K562 (cell line): ENCODE measurements around the gene HTR3B. TPM values are rescaled to one million over a fixed set of nuclear protein-coding genes. Genes with fewer than 3 reads are reported as not detected.

Experiments
- MECOM ChIP-seq: fragments of 250-450 bp; sonication (Bioruptor Pico); IDR thresholded peaks from 2 replicates; pipeline ENCODE4 v1.8.0; 2022; ENCODE audit warnings: inconsistent platforms
- SP2 ChIP-seq: IDR thresholded peaks from 2 replicates; pipeline ENCODE4 v1.6.1; 2011; ENCODE audit warnings: mild to moderate bottlenecking, low read depth, low read length, moderate library complexity; ENCODE audit not compliant: poor library complexity, severe bottlenecking; ENCODE audit errors: extremely low read depth
- SPI1 ChIP-seq: IDR thresholded peaks from 2 replicates; pipeline ENCODE4 v1.6.1; 2011; ENCODE audit warnings: low read depth, low read length, control low read depth, borderline replicate concordance
- ZNF3 ChIP-seq: fragments of 250-450 bp; sonication (Bioruptor Pico); IDR thresholded peaks from 2 replicates; pipeline ENCODE4 v1.5.0; 2021; ENCODE audit warnings: mild to moderate bottlenecking, moderate library complexity
- polyA plus RNA-seq, 8 experiments: library from polyadenylated mRNA; depleted of rRNA in 4 of 8; stranded (reverse) in 5 of 8; unstranded in 3 of 8; fragments of >200 nt; fragmentation: Nextera tagmentation in 2 of 8; fragmentation: Illumina TruSeq in 1 of 8; extraction: Ambion mirVana in 2 of 8; extraction: Trizol in 1 of 8; gene quantifications; 2 replicates each; pipeline versions ENCODE4 v1.2.1 to v1.2.3, GENCODE V29; 2011 to 2014; ENCODE audit warnings: inconsistent platforms in 1 of 8, missing spikeins in 1 of 8
- small RNA-seq: library from RNA; depleted of rRNA; stranded (forward); fragments of <200 nt; gene quantifications from one replicate; pipeline ENCODE3, GENCODE V24; 2014
- total RNA-seq, 7 experiments: library from RNA; depleted of rRNA in 6 of 7; stranded (reverse); fragments of >200 nt in 6 of 7; fragmentation: Illumina TruSeq in 2 of 7; extraction: Trizol in 2 of 7; gene quantifications; 2 replicates each; pipeline versions ENCODE4 v1.2.1 to v1.2.3, GENCODE V29; 2011 to 2021; ENCODE audit warnings: low replicate concordance in 1 of 7
- TF ChIP-seq, protein P1 (sequence below): fragments of 250-450 bp; sonication (Bioruptor Pico); IDR thresholded peaks from 2 replicates; pipeline ENCODE4 v1.4.0; 2020; ENCODE audit warnings: mild to moderate bottlenecking
- TF ChIP-seq, protein P2 (sequence below), 2 experiments: fragments of 450-650 bp in 1 of 2; IDR thresholded peaks; 2 replicates each; pipeline ENCODE4 v1.6.1; 2011 to 2017; ENCODE audit warnings: low read depth in 2 of 2, antibody characterized with exemption in 1 of 2, borderline replicate concordance in 1 of 2, low read length in 1 of 2, mild to moderate bottlenecking in 1 of 2, mixed read lengths in 1 of 2; ENCODE audit not compliant: control insufficient read depth in 1 of 2
- TF ChIP-seq, protein P3 (sequence below): fragments of 450-650 bp; IDR thresholded peaks from 2 replicates; pipeline ENCODE4 v1.6.1; 2016; ENCODE audit warnings: low read depth, mild to moderate bottlenecking, moderate library complexity
- TF ChIP-seq, protein P4 (sequence below): sonication (generic); formaldehyde crosslinking; IDR thresholded peaks from 2 replicates; pipeline ENCODE4 v1.8.1; 2023; ENCODE audit warnings: mild to moderate bottlenecking, missing genetic modification reagents

HTR3B gene
- total and polyA plus RNA-seq, 9 of the 15 experiments (the other 6 are each of a cell fraction or from before 2014, with no cell fraction given), result not detected

DNA sequence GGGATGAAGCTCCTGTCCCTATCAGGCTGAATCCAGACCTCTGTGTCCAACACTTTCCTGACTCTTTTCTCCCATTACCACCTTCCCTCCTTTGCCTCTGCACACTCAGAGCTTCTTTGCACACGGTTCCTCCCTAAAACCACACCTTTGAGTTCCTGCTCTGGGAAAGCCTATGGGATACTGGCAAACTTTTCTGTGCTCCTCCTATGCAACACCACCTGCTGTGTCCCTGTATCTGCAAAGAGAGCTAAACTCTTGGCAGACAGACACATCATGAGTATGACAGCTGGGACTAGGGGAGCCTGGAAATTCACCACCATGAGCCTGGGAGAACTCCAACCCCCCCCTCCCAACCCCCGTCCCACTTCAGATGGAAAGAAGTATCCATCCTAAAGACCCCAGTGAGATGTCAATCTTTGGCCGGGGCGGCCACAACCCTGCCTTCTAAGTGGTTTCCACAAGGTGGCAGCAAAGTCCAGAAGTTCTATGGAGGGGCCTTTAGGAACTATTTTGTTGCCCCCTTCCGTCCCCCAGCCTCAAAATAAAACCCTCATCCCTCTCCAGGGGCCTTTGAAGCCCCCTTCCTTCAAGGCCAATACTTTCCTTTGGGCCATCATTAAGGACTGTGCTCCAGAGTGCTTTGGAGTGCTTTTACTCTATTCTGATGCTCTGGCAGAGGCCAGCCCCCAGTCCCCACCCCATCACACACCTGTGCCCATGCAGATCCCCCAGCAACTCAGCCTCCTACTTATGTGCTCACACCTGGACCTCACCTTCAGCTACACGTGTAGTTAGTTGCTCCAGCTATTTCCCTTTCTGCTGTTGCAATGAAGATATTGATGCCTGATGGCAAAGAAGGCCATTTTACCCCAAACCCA is 89.7 kb downstream of the HTR3B start (continued):
- TF ChIP-seq SPI1 (no peak), ZNF3 (no peak), MECOM (CRISPR knock-in tag) (no peak), SP2 (no peak)
- TF ChIP-seq, protein P1, sequence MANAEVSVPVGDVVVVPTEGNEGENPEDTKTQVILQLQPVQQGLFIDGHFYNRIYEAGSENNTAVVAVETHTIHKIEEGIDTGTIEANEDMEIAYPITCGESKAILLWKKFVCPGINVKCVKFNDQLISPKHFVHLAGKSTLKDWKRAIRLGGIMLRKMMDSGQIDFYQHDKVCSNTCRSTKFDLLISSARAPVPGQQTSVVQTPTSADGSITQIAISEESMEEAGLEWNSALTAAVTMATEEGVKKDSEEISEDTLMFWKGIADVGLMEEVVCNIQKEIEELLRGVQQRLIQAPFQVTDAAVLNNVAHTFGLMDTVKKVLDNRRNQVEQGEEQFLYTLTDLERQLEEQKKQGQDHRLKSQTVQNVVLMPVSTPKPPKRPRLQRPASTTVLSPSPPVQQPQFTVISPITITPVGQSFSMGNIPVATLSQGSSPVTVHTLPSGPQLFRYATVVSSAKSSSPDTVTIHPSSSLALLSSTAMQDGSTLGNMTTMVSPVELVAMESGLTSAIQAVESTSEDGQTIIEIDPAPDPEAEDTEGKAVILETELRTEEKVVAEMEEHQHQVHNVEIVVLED (CRISPR knock-in tag), result no peak
- TF ChIP-seq, protein P2, sequence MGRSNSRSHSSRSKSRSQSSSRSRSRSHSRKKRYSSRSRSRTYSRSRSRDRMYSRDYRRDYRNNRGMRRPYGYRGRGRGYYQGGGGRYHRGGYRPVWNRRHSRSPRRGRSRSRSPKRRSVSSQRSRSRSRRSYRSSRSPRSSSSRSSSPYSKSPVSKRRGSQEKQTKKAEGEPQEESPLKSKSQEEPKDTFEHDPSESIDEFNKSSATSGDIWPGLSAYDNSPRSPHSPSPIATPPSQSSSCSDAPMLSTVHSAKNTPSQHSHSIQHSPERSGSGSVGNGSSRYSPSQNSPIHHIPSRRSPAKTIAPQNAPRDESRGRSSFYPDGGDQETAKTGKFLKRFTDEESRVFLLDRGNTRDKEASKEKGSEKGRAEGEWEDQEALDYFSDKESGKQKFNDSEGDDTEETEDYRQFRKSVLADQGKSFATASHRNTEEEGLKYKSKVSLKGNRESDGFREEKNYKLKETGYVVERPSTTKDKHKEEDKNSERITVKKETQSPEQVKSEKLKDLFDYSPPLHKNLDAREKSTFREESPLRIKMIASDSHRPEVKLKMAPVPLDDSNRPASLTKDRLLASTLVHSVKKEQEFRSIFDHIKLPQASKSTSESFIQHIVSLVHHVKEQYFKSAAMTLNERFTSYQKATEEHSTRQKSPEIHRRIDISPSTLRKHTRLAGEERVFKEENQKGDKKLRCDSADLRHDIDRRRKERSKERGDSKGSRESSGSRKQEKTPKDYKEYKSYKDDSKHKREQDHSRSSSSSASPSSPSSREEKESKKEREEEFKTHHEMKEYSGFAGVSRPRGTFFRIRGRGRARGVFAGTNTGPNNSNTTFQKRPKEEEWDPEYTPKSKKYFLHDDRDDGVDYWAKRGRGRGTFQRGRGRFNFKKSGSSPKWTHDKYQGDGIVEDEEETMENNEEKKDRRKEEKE (IDR thresholded peaks at IDR 0.05; ENCODE audit: borderline replicate concordance in 1 of 2, control insufficient read depth in 1 of 2, low read depth in 2 of 2, low read length in 1 of 2), result no peak
- TF ChIP-seq, protein P3, sequence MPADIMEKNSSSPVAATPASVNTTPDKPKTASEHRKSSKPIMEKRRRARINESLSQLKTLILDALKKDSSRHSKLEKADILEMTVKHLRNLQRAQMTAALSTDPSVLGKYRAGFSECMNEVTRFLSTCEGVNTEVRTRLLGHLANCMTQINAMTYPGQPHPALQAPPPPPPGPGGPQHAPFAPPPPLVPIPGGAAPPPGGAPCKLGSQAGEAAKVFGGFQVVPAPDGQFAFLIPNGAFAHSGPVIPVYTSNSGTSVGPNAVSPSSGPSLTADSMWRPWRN, result no peak
- TF ChIP-seq, protein P4, sequence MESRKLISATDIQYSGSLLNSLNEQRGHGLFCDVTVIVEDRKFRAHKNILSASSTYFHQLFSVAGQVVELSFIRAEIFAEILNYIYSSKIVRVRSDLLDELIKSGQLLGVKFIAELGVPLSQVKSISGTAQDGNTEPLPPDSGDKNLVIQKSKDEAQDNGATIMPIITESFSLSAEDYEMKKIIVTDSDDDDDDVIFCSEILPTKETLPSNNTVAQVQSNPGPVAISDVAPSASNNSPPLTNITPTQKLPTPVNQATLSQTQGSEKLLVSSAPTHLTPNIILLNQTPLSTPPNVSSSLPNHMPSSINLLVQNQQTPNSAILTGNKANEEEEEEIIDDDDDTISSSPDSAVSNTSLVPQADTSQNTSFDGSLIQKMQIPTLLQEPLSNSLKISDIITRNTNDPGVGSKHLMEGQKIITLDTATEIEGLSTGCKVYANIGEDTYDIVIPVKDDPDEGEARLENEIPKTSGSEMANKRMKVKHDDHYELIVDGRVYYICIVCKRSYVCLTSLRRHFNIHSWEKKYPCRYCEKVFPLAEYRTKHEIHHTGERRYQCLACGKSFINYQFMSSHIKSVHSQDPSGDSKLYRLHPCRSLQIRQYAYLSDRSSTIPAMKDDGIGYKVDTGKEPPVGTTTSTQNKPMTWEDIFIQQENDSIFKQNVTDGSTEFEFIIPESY (CRISPR knock-in tag), result no peak

Small RNA genes lying within 50 kb of the gene (small RNA-seq; reads per million reads assigned to genes)
- gene RNU6-1107P, result not detected

Other genes with a start within 250 kb of the HTR3B start
- 0.57 TPM in 1 of 2 replicates, not detected in the other for gene TMPRSS5, start 198.5 kb upstream of the HTR3B start, total RNA-seq (2014; rRNA removed)
- gene TMPRSS5, start 198.5 kb upstream of the HTR3B start, total RNA-seq (2014; rRNA removed; fragmentation: Illumina TruSeq; extraction: Trizol), result 0.18 TPM in 1 of 2 replicates, not detected in the other
- gene TMPRSS5, start 198.5 kb upstream of the HTR3B start, total RNA-seq (2015; rRNA removed; fragmentation: Illumina TruSeq; extraction: Trizol), result 0.15 and 0.18 TPM in 2 replicates
- 0.34 and 0.49 TPM in 2 replicates for gene TMPRSS5, start 198.5 kb upstream of the HTR3B start, total RNA-seq (2021)
- 0.17 and 0.24 TPM in 2 replicates for gene TMPRSS5, start 198.5 kb upstream of the HTR3B start, polyA plus RNA-seq (2011; rRNA removed)
- gene TMPRSS5, start 198.5 kb upstream of the HTR3B start, polyA plus RNA-seq (2014; fragmentation: Illumina TruSeq; extraction: Trizol), result 0.07 and 0.08 TPM in 2 replicates
- gene TMPRSS5, start 198.5 kb upstream of the HTR3B start, polyA plus RNA-seq (2014; fragmentation: Nextera tagmentation; extraction: Ambion mirVana), result under 1 TPM; 0.08 to 0.10 TPM
- 0.27 and 0.61 TPM in 2 replicates for gene TMPRSS5, start 198.5 kb upstream of the HTR3B start, polyA plus RNA-seq (2014; rRNA removed)
- 23.7 and 24.9 TPM in 2 replicates for gene ZW10, start 131.1 kb upstream of the HTR3B start, total RNA-seq (2014; rRNA removed)
- 34.3 and 39.3 TPM in 2 replicates for gene ZW10, start 131.1 kb upstream of the HTR3B start, total RNA-seq (2014; rRNA removed; fragmentation: Illumina TruSeq; extraction: Trizol)
- 34.6 and 37.7 TPM in 2 replicates for gene ZW10, start 131.1 kb upstream of the HTR3B start, total RNA-seq (2015; rRNA removed; fragmentation: Illumina TruSeq; extraction: Trizol)
- 21.1 and 25.0 TPM in 2 replicates for gene ZW10, start 131.1 kb upstream of the HTR3B start, total RNA-seq (2021)
- 19.0 and 26.9 TPM in 2 replicates for gene ZW10, start 131.1 kb upstream of the HTR3B start, polyA plus RNA-seq (2011; rRNA removed)
- gene ZW10, start 131.1 kb upstream of the HTR3B start, polyA plus RNA-seq (2014; fragmentation: Illumina TruSeq; extraction: Trizol), result 27.7 and 30.8 TPM in 2 replicates
- gene ZW10, start 131.1 kb upstream of the HTR3B start, polyA plus RNA-seq (2014; fragmentation: Nextera tagmentation; extraction: Ambion mirVana), result 10 to 100 TPM in 1 of 2 experiments, 1 to 10 TPM in 1; 9.4 to 17.3 TPM
- 19.6 and 21.8 TPM in 2 replicates for gene ZW10, start 131.1 kb upstream of the HTR3B start, polyA plus RNA-seq (2014; rRNA removed)
- gene CLDN25, start 125.0 kb upstream of the HTR3B start, total RNA-seq (2014; rRNA removed), result not detected in 2 replicates
- gene CLDN25, start 125.0 kb upstream of the HTR3B start, total RNA-seq (2014; rRNA removed; fragmentation: Illumina TruSeq; extraction: Trizol), result not detected in 2 replicates
- gene CLDN25, start 125.0 kb upstream of the HTR3B start, total RNA-seq (2015; rRNA removed; fragmentation: Illumina TruSeq; extraction: Trizol), result not detected in 2 replicates
- gene CLDN25, start 125.0 kb upstream of the HTR3B start, total RNA-seq (2021), result not detected in 2 replicates
- gene CLDN25, start 125.0 kb upstream of the HTR3B start, polyA plus RNA-seq (2011; rRNA removed), result not detected in 2 replicates
- not detected in 2 replicates for gene CLDN25, start 125.0 kb upstream of the HTR3B start, polyA plus RNA-seq (2014; fragmentation: Illumina TruSeq; extraction: Trizol)
- not detected for gene CLDN25, start 125.0 kb upstream of the HTR3B start, polyA plus RNA-seq (2014; fragmentation: Nextera tagmentation; extraction: Ambion mirVana)
- not detected in 2 replicates for gene CLDN25, start 125.0 kb upstream of the HTR3B start, polyA plus RNA-seq (2014; rRNA removed)
- gene USP28, start 29.2 kb upstream of the HTR3B start, total RNA-seq (2014; rRNA removed), result 16.1 and 18.8 TPM in 2 replicates
- gene USP28, start 29.2 kb upstream of the HTR3B start, total RNA-seq (2014; rRNA removed; fragmentation: Illumina TruSeq; extraction: Trizol), result 35.9 and 41.8 TPM in 2 replicates
- 28.0 and 28.5 TPM in 2 replicates for gene USP28, start 29.2 kb upstream of the HTR3B start, total RNA-seq (2015; rRNA removed; fragmentation: Illumina TruSeq; extraction: Trizol)
- 20.3 and 20.9 TPM in 2 replicates for gene USP28, start 29.2 kb upstream of the HTR3B start, total RNA-seq (2021)
- 36.4 and 43.5 TPM in 2 replicates for gene USP28, start 29.2 kb upstream of the HTR3B start, polyA plus RNA-seq (2011; rRNA removed)
- gene USP28, start 29.2 kb upstream of the HTR3B start, polyA plus RNA-seq (2014; fragmentation: Illumina TruSeq; extraction: Trizol), result 29.1 and 42.7 TPM in 2 replicates
- gene USP28, start 29.2 kb upstream of the HTR3B start, polyA plus RNA-seq (2014; fragmentation: Nextera tagmentation; extraction: Ambion mirVana), result 1 to 10 TPM; 3.7 to 7.1 TPM
- gene USP28, start 29.2 kb upstream of the HTR3B start, polyA plus RNA-seq (2014; rRNA removed), result 18.7 and 20.7 TPM in 2 replicates
- not detected in 2 replicates for gene HTR3A, start 70.3 kb downstream of the HTR3B start, total RNA-seq (2014; rRNA removed)
- not detected in 2 replicates for gene HTR3A, start 70.3 kb downstream of the HTR3B start, total RNA-seq (2014; rRNA removed; fragmentation: Illumina TruSeq; extraction: Trizol)
- not detected in 2 replicates for gene HTR3A, start 70.3 kb downstream of the HTR3B start, total RNA-seq (2015; rRNA removed; fragmentation: Illumina TruSeq; extraction: Trizol)
- not detected in 2 replicates for gene HTR3A, start 70.3 kb downstream of the HTR3B start, total RNA-seq (2021)
- gene HTR3A, start 70.3 kb downstream of the HTR3B start, polyA plus RNA-seq (2011; rRNA removed), result not detected in 2 replicates
- not detected in 2 replicates for gene HTR3A, start 70.3 kb downstream of the HTR3B start, polyA plus RNA-seq (2014; fragmentation: Illumina TruSeq; extraction: Trizol)
- gene HTR3A, start 70.3 kb downstream of the HTR3B start, polyA plus RNA-seq (2014; fragmentation: Nextera tagmentation; extraction: Ambion mirVana), result not detected
- not detected in 2 replicates for gene HTR3A, start 70.3 kb downstream of the HTR3B start, polyA plus RNA-seq (2014; rRNA removed)
- not detected in 2 replicates for gene ZBTB16, start 154.9 kb downstream of the HTR3B start, total RNA-seq (2014; rRNA removed)
- gene ZBTB16, start 154.9 kb downstream of the HTR3B start, total RNA-seq (2014; rRNA removed; fragmentation: Illumina TruSeq; extraction: Trizol), result not detected in 2 replicates
- 0.34 TPM in 1 of 2 replicates, not detected in the other for gene ZBTB16, start 154.9 kb downstream of the HTR3B start, total RNA-seq (2015; rRNA removed; fragmentation: Illumina TruSeq; extraction: Trizol)
- 0.18 and 0.40 TPM in 2 replicates for gene ZBTB16, start 154.9 kb downstream of the HTR3B start, total RNA-seq (2021)
- gene ZBTB16, start 154.9 kb downstream of the HTR3B start, polyA plus RNA-seq (2011; rRNA removed), result 0.15 and 0.49 TPM in 2 replicates
- not detected in 2 replicates for gene ZBTB16, start 154.9 kb downstream of the HTR3B start, polyA plus RNA-seq (2014; fragmentation: Illumina TruSeq; extraction: Trizol)
- gene ZBTB16, start 154.9 kb downstream of the HTR3B start, polyA plus RNA-seq (2014; fragmentation: Nextera tagmentation; extraction: Ambion mirVana), result under 1 TPM; 0.06 to 0.24 TPM
- 0.29 TPM in 1 of 2 replicates, not detected in the other for gene ZBTB16, start 154.9 kb downstream of the HTR3B start, polyA plus RNA-seq (2014; rRNA removed)